HUES48 (cell line): ENCODE data around the gene RTN4RL2.

Experiments used
- H3K27ac ChIP-seq: one replicate; pipeline ENCODE4 v1.7.0; 2013; ENCODE audit warnings: low read depth, low read length, inconsistent platforms
- H3K27me3 ChIP-seq: 2 replicates; pipeline ENCODE4 v1.6.1; 2013; ENCODE audit warnings: mild to moderate bottlenecking, low read length; ENCODE audit not compliant: control insufficient read depth, insufficient read depth
- H3K36me3 ChIP-seq: 2 replicates; pipeline ENCODE4 v1.6.1; 2013; ENCODE audit warnings: low read length; ENCODE audit not compliant: control insufficient read depth, insufficient read depth
- H3K4me1 ChIP-seq: 2 replicates; pipeline ENCODE4 v1.6.1; 2013; ENCODE audit warnings: mild to moderate bottlenecking, low read length; ENCODE audit not compliant: control insufficient read depth, insufficient read depth
- H3K4me3 ChIP-seq: 2 replicates; pipeline ENCODE4 v1.5.1; 2013; ENCODE audit warnings: mild to moderate bottlenecking, low read depth, low read length
- H3K9ac ChIP-seq: 2 replicates; pipeline ENCODE4 v1.6.1; 2013; ENCODE audit warnings: mild to moderate bottlenecking, low read depth, low read length, moderate library complexity
- H3K9me3 ChIP-seq: 2 replicates; pipeline ENCODE4 v1.6.1; 2013; ENCODE audit warnings: low read length; ENCODE audit not compliant: control insufficient read depth, insufficient read depth

The RTN4RL2 gene

GRCh38 chr11:57476047-57476756, 15.9 kb downstream of the RTN4RL2 start:
- Histone ChIP-seq H3K27me3 (peaks cover 52% of the 10 kb centered on the region), H3K27ac (no peak overlapping the region), H3K4me1 (peaks cover 34% of the 10 kb centered on the region), H3K36me3 (0 out of 2 replicates have a peak, but pooled peaks cover 2% of the 10 kb centered on the region), H3K9ac (peak overlapping the region; percentile 16; the same call in 1 of the 2 replicates), H3K4me3 (peak overlapping the region; percentile 58), H3K9me3 (no peaks in the 10 kb centered on the region)

GRCh38 chr11:57476757-57477506, 16.6 kb downstream of the RTN4RL2 start:
- no peak overlapping the region for H3K27ac ChIP-seq
- 0 out of 2 replicates have a peak, but pooled peaks cover 2% of the 10 kb centered on the region for H3K36me3 ChIP-seq
- peak overlapping the region; percentile 58 for H3K4me3 ChIP-seq
- H3K4me1 ChIP-seq: peaks cover 38% of the 10 kb centered on the region
- no peak overlapping the region for H3K9ac ChIP-seq
- H3K27me3 ChIP-seq: peaks cover 58% of the 10 kb centered on the region
- no peaks in the 10 kb centered on the region for H3K9me3 ChIP-seq

GRCh38 chr11:57477507-57478189, 17.3 kb downstream of the RTN4RL2 start:
- H3K36me3 ChIP-seq: 0 out of 2 replicates have a peak, but pooled peaks cover 1% of the 10 kb centered on the region
- H3K27me3 ChIP-seq: peaks cover 65% of the 10 kb centered on the region
- H3K27ac ChIP-seq: no peak overlapping the region
- H3K4me3 ChIP-seq: 0 out of 2 replicates have a peak overlapping the region, but pooled peaks have one; percentile 58
- no peak overlapping the region for H3K9ac ChIP-seq
- H3K9me3 ChIP-seq: no peaks in the 10 kb centered on the region
- peaks cover 40% of the 10 kb centered on the region for H3K4me1 ChIP-seq

- H3K9me3 ChIP-seq: no peaks in the 10 kb centered on the region
- H3K36me3 ChIP-seq: peaks cover 3% of the 10 kb centered on the region; the same call in 1 of the 2 replicates
- no peak overlapping the region for H3K27ac ChIP-seq
- H3K9ac ChIP-seq: no peak overlapping the region
- peaks cover 37% of the 10 kb centered on the region for H3K4me1 ChIP-seq
- peaks cover 76% of the 10 kb centered on the region for H3K27me3 ChIP-seq
- no peak overlapping the region for H3K4me3 ChIP-seq
Measured at GRCh38 chr11:57479021-57479663, 18.8 kb downstream of the RTN4RL2 start.

- Histone ChIP-seq H3K4me3 (no peak overlapping the region), H3K27me3 (peaks cover 71% of the 10 kb centered on the region)
Measured at GRCh38 chr11:57479911-57480310, 19.6 kb downstream of the RTN4RL2 start.

GRCh38 chr11:57480409-57481137, 20.2 kb downstream of the RTN4RL2 start:
- Histone ChIP-seq H3K9me3 (no peaks in the 10 kb centered on the region), H3K9ac (no peak overlapping the region), H3K4me1 (peaks cover 23% of the 10 kb centered on the region), H3K27me3 (peaks cover 65% of the 10 kb centered on the region), H3K27ac (no peak overlapping the region), H3K36me3 (peaks cover 15% of the 10 kb centered on the region), H3K4me3 (no peak overlapping the region)

More at GRCh38 chr11:57479911-57480310, 19.6 kb downstream of the RTN4RL2 start:
- H3K27ac ChIP-seq: no peak overlapping the region
- no peaks in the 10 kb centered on the region for H3K9me3 ChIP-seq
- H3K36me3 ChIP-seq: peaks cover 9% of the 10 kb centered on the region
- H3K4me1 ChIP-seq: peaks cover 29% of the 10 kb centered on the region
- no peak overlapping the region for H3K9ac ChIP-seq

- Histone ChIP-seq H3K4me1 (peaks cover 18% of the 10 kb centered on the region), H3K9ac (no peak overlapping the region), H3K27ac (no peak overlapping the region)
Measured at GRCh38 chr11:57481315-57481714, 21.0 kb downstream of the RTN4RL2 start.

GRCh38 chr11:57481915-57482781, 21.8 kb downstream of the RTN4RL2 start:
- Histone ChIP-seq H3K9ac (no peak overlapping the region), H3K27me3 (peaks cover 49% of the 10 kb centered on the region), H3K9me3 (no peaks in the 10 kb centered on the region), H3K27ac (no peak overlapping the region), H3K4me1 (peaks cover 16% of the 10 kb centered on the region), H3K36me3 (peaks cover 21% of the 10 kb centered on the region), H3K4me3 (peak overlapping the region; percentile 83)

More at GRCh38 chr11:57481315-57481714, 21.0 kb downstream of the RTN4RL2 start:
- Histone ChIP-seq H3K9me3 (no peaks in the 10 kb centered on the region), H3K27me3 (peaks cover 57% of the 10 kb centered on the region), H3K4me3 (no peak overlapping the region), H3K36me3 (peaks cover 21% of the 10 kb centered on the region)

- H3K27ac ChIP-seq: no peak overlapping the region
- H3K36me3 ChIP-seq: peaks cover 28% of the 10 kb centered on the region
- H3K4me3 ChIP-seq: peak overlapping the region; percentile 83
- no peaks in the 10 kb centered on the region for H3K9me3 ChIP-seq
- peaks cover 41% of the 10 kb centered on the region for H3K27me3 ChIP-seq
- peak overlapping the region; percentile 22; the same call in 1 of the 2 replicates for H3K9ac ChIP-seq
- H3K4me1 ChIP-seq: peaks cover 15% of the 10 kb centered on the region
Measured at GRCh38 chr11:57482782-57483561, 22.6 kb downstream of the RTN4RL2 start.
